ENCODE data around the gene ZBTB40.

The ZBTB40 gene

DNA sequence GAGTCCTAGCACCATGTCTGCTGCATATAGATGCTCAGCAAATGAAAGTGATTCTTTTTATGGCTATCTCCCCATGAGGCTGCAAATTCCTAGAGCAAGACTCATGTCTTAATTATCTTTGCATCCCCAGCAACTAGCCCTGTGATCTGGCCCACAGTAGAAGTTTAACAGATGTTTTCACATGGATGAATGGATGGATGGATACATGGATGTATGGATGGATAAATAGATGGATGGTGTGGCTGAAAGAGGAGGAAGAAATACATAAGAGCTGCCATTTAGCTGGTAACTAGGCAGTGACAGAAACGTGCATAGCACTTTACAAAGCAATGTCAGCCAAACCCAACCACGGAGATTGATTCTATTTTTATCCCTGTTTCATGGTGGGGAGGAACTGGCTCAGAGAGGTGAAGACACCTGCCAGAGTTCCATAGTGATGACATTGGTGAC, 32.7 kb upstream of the ZBTB40 start:
- DNase-seq = peak; percentile 70
- peaks cover 13% of the 10 kb centered on the region for H3F3A ChIP-seq (ENCODE audit: insufficient read depth, low read length)
- peaks cover 8% of the 10 kb centered on the region for H3K27me3 ChIP-seq (replicated peaks; ENCODE audit: insufficient read depth, low read length)
- peak overlapping the region; percentile 57 for H3K4me2 ChIP-seq (ENCODE audit: low read depth, low read length)
- no peak overlapping the region for H3K4me3 ChIP-seq (ENCODE audit: low read length)
- H2AFZ ChIP-seq (ENCODE audit: low read length) = no peak overlapping the region
- peak overlapping the region; percentile 48; the same call in 1 of the 2 replicates for H3K27ac ChIP-seq (ENCODE audit: low read length)
- no peaks in the 10 kb centered on the region for H3K9me2 ChIP-seq (replicated peaks; ENCODE audit: insufficient read depth, low read length)
- H3K36me3 ChIP-seq (replicated peaks; ENCODE audit: insufficient read depth, low read length) = no peaks in the 10 kb centered on the region
- peaks cover 22% of the 10 kb centered on the region for H3K4me1 ChIP-seq (ENCODE audit: low read length)
- no peaks in the 10 kb centered on the region for H3K79me2 ChIP-seq (ENCODE audit: low read length)
- TF ChIP-seq, protein P1, sequence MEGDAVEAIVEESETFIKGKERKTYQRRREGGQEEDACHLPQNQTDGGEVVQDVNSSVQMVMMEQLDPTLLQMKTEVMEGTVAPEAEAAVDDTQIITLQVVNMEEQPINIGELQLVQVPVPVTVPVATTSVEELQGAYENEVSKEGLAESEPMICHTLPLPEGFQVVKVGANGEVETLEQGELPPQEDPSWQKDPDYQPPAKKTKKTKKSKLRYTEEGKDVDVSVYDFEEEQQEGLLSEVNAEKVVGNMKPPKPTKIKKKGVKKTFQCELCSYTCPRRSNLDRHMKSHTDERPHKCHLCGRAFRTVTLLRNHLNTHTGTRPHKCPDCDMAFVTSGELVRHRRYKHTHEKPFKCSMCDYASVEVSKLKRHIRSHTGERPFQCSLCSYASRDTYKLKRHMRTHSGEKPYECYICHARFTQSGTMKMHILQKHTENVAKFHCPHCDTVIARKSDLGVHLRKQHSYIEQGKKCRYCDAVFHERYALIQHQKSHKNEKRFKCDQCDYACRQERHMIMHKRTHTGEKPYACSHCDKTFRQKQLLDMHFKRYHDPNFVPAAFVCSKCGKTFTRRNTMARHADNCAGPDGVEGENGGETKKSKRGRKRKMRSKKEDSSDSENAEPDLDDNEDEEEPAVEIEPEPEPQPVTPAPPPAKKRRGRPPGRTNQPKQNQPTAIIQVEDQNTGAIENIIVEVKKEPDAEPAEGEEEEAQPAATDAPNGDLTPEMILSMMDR (IDR thresholded peaks at IDR 0.05; ENCODE audit: low read length) = no peak
- TF ChIP-seq EZH2 (optimal IDR thresholded peaks at IDR 0.05; ENCODE audit: low read depth, low read length) (no peak), EZH2phosphoT487 (IDR thresholded peaks at IDR 0.05; ENCODE audit: low read length) (no peak)
- H4K20me1 ChIP-seq (ENCODE audit: insufficient read depth, low read length) = no peaks in the 10 kb centered on the region
- H3K9ac ChIP-seq (ENCODE audit: low read length) = no peak overlapping the region; the same call in 1 of the 2 replicates
- no peaks in the 10 kb centered on the region for H3K9me3 ChIP-seq (replicated peaks; ENCODE audit: insufficient read depth, low read length)

DNA sequence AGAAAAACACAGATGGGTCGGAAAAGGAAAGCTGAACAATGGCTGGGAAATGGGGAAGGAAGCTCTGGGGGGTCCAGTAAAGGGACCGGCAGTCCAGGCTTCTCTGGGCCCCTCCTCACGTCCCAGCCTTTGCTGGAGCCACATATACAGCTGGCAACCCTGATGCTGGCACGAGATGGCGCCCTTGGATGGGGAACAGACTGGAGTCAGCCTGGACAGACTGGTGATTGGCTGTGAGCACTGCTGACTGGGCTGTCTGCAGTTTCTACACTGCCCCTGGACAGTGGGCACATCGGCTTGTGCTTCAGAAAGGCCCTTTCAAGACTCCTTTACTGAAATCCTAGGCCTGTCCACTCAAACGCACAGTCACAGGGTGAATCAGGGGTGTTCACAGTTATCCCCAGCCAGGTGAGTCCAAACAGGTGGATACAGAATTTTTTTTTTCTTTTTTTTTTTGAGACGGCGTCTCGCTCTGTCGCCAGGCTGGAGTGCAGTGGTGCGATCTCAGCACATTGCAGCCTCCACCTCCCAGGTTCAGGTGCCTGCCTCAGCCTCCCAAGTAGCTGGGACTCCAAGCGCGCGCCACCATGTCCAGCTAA, 31.1 kb upstream of the ZBTB40 start:
- H3K4me3 ChIP-seq (ENCODE audit: low read length) = no peak overlapping the region
- no peak overlapping the region for H3K9ac ChIP-seq (ENCODE audit: low read length)
- H2AFZ ChIP-seq (ENCODE audit: low read length) = 0 out of 2 replicates have a peak overlapping the region, but pooled peaks have one; percentile 20
- peaks cover 22% of the 10 kb centered on the region for H3K4me1 ChIP-seq (ENCODE audit: low read length)
- H3K36me3 ChIP-seq (replicated peaks; ENCODE audit: insufficient read depth, low read length) = no peaks in the 10 kb centered on the region
- no peaks in the 10 kb centered on the region for H3K9me2 ChIP-seq (replicated peaks; ENCODE audit: insufficient read depth, low read length)
- H3K4me2 ChIP-seq (ENCODE audit: low read depth, low read length) = peak overlapping the region; percentile 57; the same call in 1 of the 2 replicates
- H3K27me3 ChIP-seq (replicated peaks; ENCODE audit: insufficient read depth, low read length) = peaks cover 8% of the 10 kb centered on the region
- DNase-seq = peak; percentile 71
- TF ChIP-seq, protein P1 (IDR thresholded peaks at IDR 0.05; ENCODE audit: low read length) = peak; percentile 88
- TF ChIP-seq EZH2 (optimal IDR thresholded peaks at IDR 0.05; ENCODE audit: low read depth, low read length) (no peak), EZH2phosphoT487 (IDR thresholded peaks at IDR 0.05; ENCODE audit: low read length) (no peak)
- no peaks in the 10 kb centered on the region for H4K20me1 ChIP-seq (ENCODE audit: insufficient read depth, low read length)
- no peaks in the 10 kb centered on the region for H3K9me3 ChIP-seq (replicated peaks; ENCODE audit: insufficient read depth, low read length)
- peak overlapping the region; percentile 48; the same call in 1 of the 2 replicates for H3K27ac ChIP-seq (ENCODE audit: low read length)
- no peaks in the 10 kb centered on the region for H3K79me2 ChIP-seq (ENCODE audit: low read length)
- peaks cover 13% of the 10 kb centered on the region for H3F3A ChIP-seq (ENCODE audit: insufficient read depth, low read length)

DNA sequence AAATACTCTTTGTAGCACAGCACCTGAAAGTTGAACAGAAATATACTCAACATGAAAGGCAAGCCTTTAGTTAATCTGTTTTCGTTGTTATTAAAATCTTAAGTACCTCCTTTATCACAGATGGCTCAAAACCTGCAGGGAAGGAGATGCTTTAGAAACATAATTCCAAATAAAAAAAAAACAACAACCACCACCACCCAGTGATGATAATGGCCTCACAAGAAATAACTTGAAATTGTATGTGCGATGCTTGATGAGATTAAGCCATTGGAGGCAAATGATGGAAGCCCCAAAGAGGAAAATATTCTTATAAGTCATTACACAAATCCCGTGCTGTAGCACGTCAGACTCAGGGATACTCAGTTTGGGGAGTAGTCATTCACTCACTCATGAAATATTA, 24.9 kb upstream of the ZBTB40 start:
- H3K9me3 ChIP-seq (replicated peaks; ENCODE audit: insufficient read depth, low read length) = no peaks in the 10 kb centered on the region
- H3F3A ChIP-seq (ENCODE audit: insufficient read depth, low read length) = no peaks in the 10 kb centered on the region
- H3K9ac ChIP-seq (ENCODE audit: low read length) = no peak overlapping the region
- no peak overlapping the region for H3K27ac ChIP-seq (ENCODE audit: low read length)
- H2AFZ ChIP-seq (ENCODE audit: low read length) = no peak overlapping the region
- TF ChIP-seq EZH2phosphoT487 (IDR thresholded peaks at IDR 0.05; ENCODE audit: low read length) (no peak), EZH2 (optimal IDR thresholded peaks at IDR 0.05; ENCODE audit: low read depth, low read length) (no peak)
- TF ChIP-seq, protein P1 (IDR thresholded peaks at IDR 0.05; ENCODE audit: low read length) = no peak
- DNase-seq = no peak
- H3K9me2 ChIP-seq (replicated peaks; ENCODE audit: insufficient read depth, low read length) = no peaks in the 10 kb centered on the region
- H3K27me3 ChIP-seq (replicated peaks; ENCODE audit: insufficient read depth, low read length) = no peaks in the 10 kb centered on the region
- no peak overlapping the region for H3K4me2 ChIP-seq (ENCODE audit: low read depth, low read length)
- H3K4me3 ChIP-seq (ENCODE audit: low read length) = no peak overlapping the region
- no peaks in the 10 kb centered on the region for H3K4me1 ChIP-seq (ENCODE audit: low read length)
- H3K79me2 ChIP-seq (ENCODE audit: low read length) = no peaks in the 10 kb centered on the region
- no peaks in the 10 kb centered on the region for H4K20me1 ChIP-seq (ENCODE audit: insufficient read depth, low read length)
- H3K36me3 ChIP-seq (replicated peaks; ENCODE audit: insufficient read depth, low read length) = no peaks in the 10 kb centered on the region
